NCI-H345 treated with DMSO at 0.1 percent for 48 hours (cell line): ENCODE data around the gene RIPPLY2.
"Not testable (repeated sequence)": the region's sequence is repeated elsewhere in the genome, so short reads cannot be mapped to it uniquely, and the experiment has no call there.

Experiments
- DNase-seq: peaks from one replicate; lab custom pipeline; 2025; ENCODE audit not compliant: unreplicated experiment; lab: John Stamatoyannopoulos, UW

Gene RIPPLY2

DNA sequence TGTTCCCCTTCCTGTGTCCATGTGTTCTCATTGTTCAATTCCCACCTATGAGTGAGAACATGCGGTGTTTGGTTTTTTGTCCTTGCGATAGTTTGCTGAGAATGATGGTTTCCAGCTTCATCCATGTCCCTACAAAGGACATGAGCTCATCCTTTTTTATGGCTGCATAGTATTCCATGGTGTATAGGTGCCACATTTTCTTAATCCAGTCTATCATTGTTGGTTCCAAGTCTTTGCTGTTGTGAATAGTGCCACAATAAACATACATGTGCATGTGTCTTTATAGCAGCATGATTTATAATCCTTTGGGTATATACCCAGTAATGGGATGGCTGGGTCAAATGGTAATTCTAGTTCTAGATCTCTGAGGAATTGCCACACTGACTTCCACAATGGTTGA is 43.9 kb downstream of the RIPPLY2 start:
- DNase-seq: not testable (repeated sequence)

GRCh38 chr6:83901624-83902023 is 48.5 kb downstream of the RIPPLY2 start:
- DNase-seq: no peak

- no peak for DNase-seq
These were observed 51.2 kb downstream of the RIPPLY2 start for GRCh38 chr6:83904395-83904794.

GRCh38 chr6:83905648-83906047 is 52.5 kb downstream of the RIPPLY2 start:
- DNase-seq: no peak
